Type B pancreatic cell (in vitro differentiated cells): ENCODE measurements around the gene RAB15. TPM values are rescaled to one million over a fixed set of nuclear protein-coding genes. Genes with fewer than 3 reads are reported as not detected.

Experiments used
- DNase-seq: peaks from one replicate; pipeline ENCODE4 v3.0.0; 2021; ENCODE audit warnings: mixed read lengths; ENCODE audit not compliant: unreplicated experiment; ENCODE audit errors: extremely low spot score
- H3K27ac Mint-ChIP-seq: 2 replicates; pipeline ENCODE4 v1.8.0; 2021; ENCODE audit warnings: mild to moderate bottlenecking, mixed read lengths
- H3K27me3 Mint-ChIP-seq: 2 replicates; pipeline ENCODE4 v1.8.0; 2021; ENCODE audit warnings: mixed read lengths
- H3K36me3 Mint-ChIP-seq: 2 replicates; pipeline ENCODE4 v1.8.0; 2021; ENCODE audit warnings: mixed read lengths
- H3K4me1 Mint-ChIP-seq: one replicate; pipeline ENCODE4 v1.8.0; 2021; ENCODE audit warnings: mixed read lengths; ENCODE audit not compliant: unreplicated experiment
- H3K4me3 Mint-ChIP-seq: 2 replicates; pipeline ENCODE4 v1.8.0; 2021; ENCODE audit warnings: mild to moderate bottlenecking, mixed read lengths
- H3K9me3 Mint-ChIP-seq: 2 replicates; pipeline ENCODE4 v1.8.0; 2021; ENCODE audit warnings: mixed read lengths
- CTCF ChIP-seq: fragments of 200-600 bp; sonication (generic); conservative IDR thresholded peaks from 2 replicates; pipeline ENCODE4 v1.5.0; 2021; ENCODE audit warnings: antibody characterized with exemption, mild to moderate bottlenecking
- total RNA-seq: library from RNA; stranded (reverse); gene quantifications from 2 replicates; pipeline ENCODE4 v1.2.1, GENCODE V29; 2021; ENCODE audit warnings: low replicate concordance

The RAB15 gene
- total RNA-seq, 1 donor from 2014 or later, result 31.4 TPM

- Mint-ChIP-seq H3K4me3 (no peak overlapping the region), H3K36me3 (peaks cover 19% of the 10 kb centered on the region), H3K4me1 (peaks cover 16% of the 10 kb centered on the region), H3K27ac (peak overlapping the region; percentile 34), H3K9me3 (no peaks in the 10 kb centered on the region), H3K27me3 (no peaks in the 10 kb centered on the region)
- TF ChIP-seq CTCF, result no peak
- DNase-seq, result no peak
Observed at GRCh38 chr14:64955297-64955696, 16.8 kb downstream of the RAB15 start.

GRCh38 chr14:64954491-64955240 is 17.5 kb downstream of the RAB15 start:
- Mint-ChIP-seq H3K27me3 (no peaks in the 10 kb centered on the region), H3K27ac (peak overlapping the region; percentile 34), H3K4me1 (peaks cover 12% of the 10 kb centered on the region), H3K36me3 (peaks cover 22% of the 10 kb centered on the region), H3K4me3 (no peak overlapping the region), H3K9me3 (no peaks in the 10 kb centered on the region)
- TF ChIP-seq CTCF, result no peak
- DNase-seq, result no peak

- Mint-ChIP-seq H3K27ac (no peak overlapping the region), H3K27me3 (no peaks in the 10 kb centered on the region), H3K4me1 (peaks cover 12% of the 10 kb centered on the region), H3K36me3 (peaks cover 23% of the 10 kb centered on the region), H3K9me3 (no peaks in the 10 kb centered on the region), H3K4me3 (no peak overlapping the region)
- no peak for TF ChIP-seq CTCF
- no peak for DNase-seq
Observed at GRCh38 chr14:64953661-64954060, 18.5 kb downstream of the RAB15 start.

GRCh38 chr14:64953310-64953654 is 18.9 kb downstream of the RAB15 start:
- peak overlapping the region; percentile 45 for H3K27ac Mint-ChIP-seq

GRCh38 chr14:64952598-64953309 is 19.4 kb downstream of the RAB15 start:
- no peak for TF ChIP-seq CTCF
- Mint-ChIP-seq H3K4me3 (no peak overlapping the region), H3K4me1 (peaks cover 12% of the 10 kb centered on the region), H3K36me3 (peaks cover 17% of the 10 kb centered on the region), H3K9me3 (no peaks in the 10 kb centered on the region), H3K27me3 (no peaks in the 10 kb centered on the region), H3K27ac (peak overlapping the region; percentile 45)
- DNase-seq, result no peak

More at GRCh38 chr14:64953310-64953654, 18.9 kb downstream of the RAB15 start:
- TF ChIP-seq CTCF, result no peak
- peaks cover 12% of the 10 kb centered on the region for H3K4me1 Mint-ChIP-seq
- no peak overlapping the region for H3K4me3 Mint-ChIP-seq
- DNase-seq, result no peak
- no peaks in the 10 kb centered on the region for H3K9me3 Mint-ChIP-seq
- H3K27me3 Mint-ChIP-seq, result no peaks in the 10 kb centered on the region
- peaks cover 19% of the 10 kb centered on the region for H3K36me3 Mint-ChIP-seq
